ENCODE data around the gene FEN1.

Gene FEN1

GRCh38 chr11:61817471-61818202 lies 24.9 kb downstream of the FEN1 start:
- peak overlapping the region; percentile 77 for H3K4me3 ChIP-seq (ENCODE audit: low read length)
- no peak for DNase-seq (ENCODE audit: low read depth)
- TF ChIP-seq CTCF (conservative IDR thresholded peaks at IDR 0.05; ENCODE audit: low read depth, low read length), result no peak

GRCh38 chr11:61820174-61820573 lies 27.5 kb downstream of the FEN1 start:
- no peak overlapping the region for H3K4me3 ChIP-seq (ENCODE audit: low read length)
- TF ChIP-seq CTCF (conservative IDR thresholded peaks at IDR 0.05; ENCODE audit: low read depth, low read length), result no peak
- DNase-seq (ENCODE audit: low read depth), result peak; percentile 54

- H3K4me3 ChIP-seq (ENCODE audit: low read length), result peak overlapping the region; percentile 93
- DNase-seq (ENCODE audit: low read depth), result no peak
- no peak for TF ChIP-seq CTCF (conservative IDR thresholded peaks at IDR 0.05; ENCODE audit: low read depth, low read length)
These were observed 34.3 kb downstream of the FEN1 start for GRCh38 chr11:61826930-61827570.

- TF ChIP-seq CTCF (conservative IDR thresholded peaks at IDR 0.05; ENCODE audit: low read depth, low read length), result peak; percentile 11
- peak within 1 kb of the TSS; percentile 93 for H3K4me3 ChIP-seq (ENCODE audit: low read length)
- DNase-seq (ENCODE audit: low read depth), result peak; percentile 83
These were observed 35.1 kb downstream of the FEN1 start, which contains the start of gene FADS2 for GRCh38 chr11:61827571-61828378. Gene FADS2 (plus strand): TSS chr11:61828300. CDS start chr11:61828391, 91 bp downstream.

GRCh38 chr11:61828379-61828628 lies 35.6 kb downstream of the FEN1 start:
- H3K4me3 ChIP-seq (ENCODE audit: low read length), result peak overlapping the region; percentile 93
- TF ChIP-seq CTCF (conservative IDR thresholded peaks at IDR 0.05; ENCODE audit: low read depth, low read length), result no peak
- no peak for DNase-seq (ENCODE audit: low read depth)

- H3K4me3 ChIP-seq (ENCODE audit: low read length), result peak overlapping the region; percentile 93
- TF ChIP-seq CTCF (conservative IDR thresholded peaks at IDR 0.05; ENCODE audit: low read depth, low read length), result peak; percentile 49
- peak; percentile 68 for DNase-seq (ENCODE audit: low read depth)
These were observed 36.1 kb downstream of the FEN1 start for GRCh38 chr11:61828629-61829407.
